ENCODE measurements around the gene GSN.

Gene GSN

GRCh38 chr9:121323449-121324151 is 55.6 kb downstream of the GSN start:
- DNase-seq (ENCODE audit: low read depth), result no peak

DNA sequence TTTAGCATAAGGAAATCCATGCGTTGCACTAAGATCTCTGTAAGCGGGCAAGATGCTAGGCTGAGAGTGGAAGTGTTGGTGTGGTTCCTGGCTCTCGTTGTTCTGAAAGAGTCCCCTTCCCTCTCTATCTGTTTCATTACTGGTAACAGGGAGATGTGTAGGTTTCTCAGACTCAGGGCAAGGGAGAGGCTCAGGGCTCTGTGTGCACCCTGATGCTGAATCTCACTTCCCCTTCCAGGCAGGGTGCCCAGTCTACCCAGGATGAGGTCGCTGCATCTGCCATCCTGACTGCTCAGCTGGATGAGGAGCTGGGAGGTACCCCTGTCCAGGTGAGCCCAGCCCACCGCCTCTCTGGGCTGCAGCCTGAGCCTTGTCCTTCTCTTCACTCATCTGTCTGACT is 56.4 kb downstream of the GSN start:
- DNase-seq (ENCODE audit: low read depth), result no peak

- no peak for DNase-seq (ENCODE audit: low read depth)
These were observed 56.8 kb downstream of the GSN start for GRCh38 chr9:121324755-121325154.

GRCh38 chr9:121325387-121325786 is 57.4 kb downstream of the GSN start:
- DNase-seq (ENCODE audit: low read depth), result no peak

DNA sequence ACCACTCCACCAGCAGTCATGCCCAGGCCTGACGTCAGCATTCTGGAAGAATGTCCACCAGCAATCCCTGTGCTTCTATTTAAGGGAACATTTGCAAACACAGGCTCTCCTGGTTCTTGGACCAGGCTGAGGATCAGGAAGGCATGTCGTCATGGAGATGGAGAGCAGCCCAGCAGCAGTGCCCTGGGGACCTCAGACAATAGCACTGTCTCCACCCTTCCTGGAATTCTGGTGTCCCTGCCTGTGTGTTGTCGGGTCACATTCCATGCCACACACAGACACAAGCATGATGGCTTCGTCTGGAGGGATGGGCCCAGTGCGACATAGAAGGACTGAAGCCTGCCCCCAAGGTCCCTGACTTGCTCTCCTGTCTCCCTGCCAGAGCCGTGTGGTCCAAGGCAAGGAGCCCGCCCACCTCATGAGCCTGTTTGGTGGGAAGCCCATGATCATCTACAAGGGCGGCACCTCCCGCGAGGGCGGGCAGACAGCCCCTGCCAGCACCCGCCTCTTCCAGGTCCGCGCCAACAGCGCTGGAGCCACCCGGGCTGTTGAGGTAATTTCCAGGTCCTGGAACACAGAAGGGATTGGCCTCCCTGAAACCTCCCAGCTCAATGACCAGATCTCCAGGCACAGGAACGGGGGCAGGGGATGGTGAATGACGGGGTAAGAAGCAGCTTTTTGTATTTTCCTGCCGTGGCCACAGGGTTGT is 58.3 kb downstream of the GSN start:
- DNase-seq (ENCODE audit: low read depth), result no peak

- no peak for DNase-seq (ENCODE audit: low read depth)
These were observed 59.1 kb downstream of the GSN start for GRCh38 chr9:121326901-121327613.

GRCh38 chr9:121328476-121328875 is 60.5 kb downstream of the GSN start:
- DNase-seq (ENCODE audit: low read depth), result no peak

GRCh38 chr9:121328876-121329681 is 61.1 kb downstream of the GSN start:
- DNase-seq (ENCODE audit: low read depth), result no peak

GRCh38 chr9:121331549-121331948 is 63.6 kb downstream of the GSN start:
- DNase-seq (ENCODE audit: low read depth), result no peak

GRCh38 chr9:121331992-121332685 is 64.2 kb downstream of the GSN start:
- DNase-seq (ENCODE audit: low read depth), result no peak

- DNase-seq (ENCODE audit: low read depth), result no peak
These were observed 66.2 kb downstream of the GSN start for GRCh38 chr9:121333950-121334773.

DNA sequence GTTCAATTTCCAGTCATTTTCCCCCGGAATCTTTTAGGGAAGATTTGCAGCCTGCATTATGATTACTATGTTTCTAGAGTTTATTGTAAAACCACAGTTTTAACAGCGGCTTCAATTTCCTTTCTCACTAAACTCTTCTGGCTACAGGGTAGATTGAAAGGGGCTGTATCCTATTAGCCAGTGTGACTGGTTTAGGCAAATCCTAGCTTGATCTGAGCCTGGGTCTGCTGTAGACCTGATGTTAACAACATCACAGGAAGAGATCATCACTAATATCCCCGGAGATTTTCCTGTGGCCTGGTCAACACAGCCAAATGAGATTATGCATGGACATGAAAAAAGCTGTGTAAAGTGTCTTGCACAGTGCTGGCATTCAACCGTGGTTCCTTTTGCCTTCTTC is 68.7 kb downstream of the GSN start:
- DNase-seq (ENCODE audit: low read depth), result no peak

- no peak for DNase-seq (ENCODE audit: low read depth)
These were observed 71.5 kb downstream of the GSN start for GRCh38 chr9:121339437-121339836.

DNA sequence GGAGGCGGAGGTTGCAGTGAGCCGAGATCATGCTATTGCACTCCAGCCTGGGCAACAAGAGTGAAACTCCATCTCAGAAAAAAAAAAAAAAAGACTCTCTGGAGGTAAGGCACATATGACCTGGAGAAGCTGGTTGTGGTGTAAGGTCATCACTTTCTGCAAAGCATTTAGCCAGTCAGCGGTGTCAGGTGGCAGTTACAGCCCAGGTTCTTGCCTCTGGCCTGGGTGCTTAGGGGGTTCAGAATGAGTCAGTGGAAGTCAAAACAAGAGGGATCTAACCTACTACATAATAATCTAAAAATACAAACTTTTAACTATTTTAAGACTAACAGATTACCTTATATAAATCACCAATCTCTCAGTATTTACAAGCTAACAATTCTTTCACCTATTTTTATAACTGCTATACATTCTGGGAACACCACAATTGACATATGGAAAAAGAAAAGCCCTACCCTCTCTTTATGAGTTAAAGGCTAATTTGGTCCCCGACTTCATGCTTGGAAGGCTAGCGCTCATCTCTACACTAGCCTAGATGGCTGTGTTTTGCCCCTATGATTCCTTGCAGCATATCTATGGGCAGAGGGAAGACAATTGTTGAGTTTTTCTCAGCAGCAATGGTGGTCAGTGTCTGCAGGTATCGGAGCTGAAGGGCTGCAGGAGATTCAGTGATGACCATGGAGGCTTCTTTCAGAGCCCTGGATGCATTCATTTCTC is 72.9 kb downstream of the GSN start:
- no peak for DNase-seq (ENCODE audit: low read depth)

DNA sequence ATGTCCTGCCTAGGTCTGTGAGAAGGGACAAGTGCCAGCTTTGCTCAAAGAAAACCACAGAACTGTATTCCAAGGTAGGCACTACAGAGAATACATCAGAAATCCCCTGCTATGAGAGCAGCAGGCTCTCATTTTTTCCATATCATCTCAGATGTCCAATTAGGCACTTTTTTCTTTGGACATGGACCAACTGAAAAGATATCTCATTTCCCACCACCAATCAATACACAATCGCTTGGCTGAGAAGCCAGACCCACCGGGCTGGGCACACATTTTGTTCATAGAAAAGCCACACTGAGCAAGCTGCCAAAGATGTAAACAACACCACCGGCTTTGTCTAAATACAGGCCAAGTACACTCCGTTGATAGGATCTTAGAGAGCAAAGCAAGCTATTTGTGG is 76.2 kb downstream of the GSN start:
- DNase-seq (ENCODE audit: low read depth), result no peak

- no peak for DNase-seq (ENCODE audit: low read depth)
These were observed 77.1 kb downstream of the GSN start for GRCh38 chr9:121345070-121345469.

GRCh38 chr9:121348221-121348620 is 80.3 kb downstream of the GSN start:
- no peak for DNase-seq (ENCODE audit: low read depth)

DNA sequence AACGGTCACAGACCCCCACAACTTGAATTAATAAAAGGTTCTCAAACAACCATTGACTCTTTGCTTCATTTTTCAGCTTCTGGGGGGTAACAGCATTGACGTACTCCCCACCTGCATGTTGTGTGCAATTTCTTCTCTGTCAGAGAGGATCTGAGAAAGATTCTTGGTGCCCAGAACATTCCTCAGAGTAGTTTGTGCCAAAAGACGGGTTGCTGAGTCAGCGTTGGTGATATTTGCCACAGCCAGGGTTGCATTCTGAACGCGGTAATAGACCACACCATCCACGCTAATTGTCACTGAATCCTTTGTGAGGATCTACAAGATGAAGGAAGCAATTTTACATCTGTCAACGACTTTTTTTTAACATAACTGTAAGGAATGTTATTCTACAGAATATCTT is 81.0 kb downstream of the GSN start:
- DNase-seq (ENCODE audit: low read depth), result no peak

DNA sequence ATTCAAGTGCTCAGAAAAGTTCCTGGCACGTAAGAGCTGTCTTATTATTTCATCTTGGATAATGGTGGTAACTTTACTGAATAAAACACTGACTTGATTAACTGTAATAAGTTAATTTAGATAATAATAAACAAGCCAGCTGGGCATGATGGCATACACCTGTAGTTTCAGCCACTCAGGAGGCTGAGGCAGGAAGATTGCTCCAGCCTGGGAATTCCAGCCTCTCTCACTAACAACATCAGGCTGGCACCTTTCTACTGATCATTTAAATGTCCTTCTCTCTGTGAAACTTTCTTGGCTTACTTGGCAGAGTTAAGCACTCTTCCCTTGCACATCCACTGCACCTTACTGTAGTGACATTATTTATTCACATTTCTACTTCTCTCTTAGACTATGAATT is 82.1 kb downstream of the GSN start:
- DNase-seq (ENCODE audit: low read depth), result no peak

DNA sequence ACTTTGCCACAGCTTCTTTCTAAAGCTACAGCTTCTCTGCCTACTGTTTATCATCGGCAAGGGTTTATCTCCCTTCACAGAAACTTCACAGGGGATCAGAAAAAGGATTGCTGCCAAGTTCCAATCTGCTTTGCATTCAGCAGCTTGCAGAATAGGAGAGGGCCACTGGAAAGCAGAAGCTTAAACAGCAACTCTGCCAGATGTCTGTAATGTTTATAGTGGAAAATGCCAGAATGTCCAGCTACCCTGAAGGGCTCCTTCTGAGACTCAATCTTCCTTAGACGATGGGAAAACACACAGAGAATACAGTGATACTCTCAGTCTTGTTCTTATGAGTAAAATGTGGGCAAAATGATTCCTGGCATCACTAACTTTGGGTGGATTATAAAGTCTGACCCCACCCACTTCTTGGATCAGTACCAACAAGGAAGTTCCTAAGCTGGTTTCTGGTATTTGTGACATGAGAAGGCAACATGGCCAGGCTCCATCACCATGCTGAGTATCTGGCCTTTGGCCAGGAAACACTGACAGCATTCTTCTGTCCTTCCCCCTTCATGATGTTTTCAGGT is 83.1 kb downstream of the GSN start:
- DNase-seq (ENCODE audit: low read depth), result no peak
